ENCODE data around the gene PP2D1.

Gene PP2D1

GRCh38 chr3:19937459-19938294 is 74.4 kb downstream of the PP2D1 start:
- no peaks in the 10 kb centered on the region for H3K4me1 ChIP-seq (ENCODE audit: control insufficient read depth, low read depth, low read length)
- no peak overlapping the region for H3K9ac ChIP-seq (ENCODE audit: low read length)
- H3K27me3 ChIP-seq (ENCODE audit: control insufficient read depth, insufficient read depth, low read length), result no peaks in the 10 kb centered on the region
- no peak overlapping the region for H3K4me3 ChIP-seq (ENCODE audit: low read length)
- no peaks in the 10 kb centered on the region for H3K36me3 ChIP-seq (ENCODE audit: control insufficient read depth, low read depth, low read length)
- no peak overlapping the region for H3K27ac ChIP-seq (ENCODE audit: low read length)
- H3K9me3 ChIP-seq (ENCODE audit: control insufficient read depth, low read depth, low read length), result no peaks in the 10 kb centered on the region

Measured in iPS-18a (cell line).